ENCODE results near the gene TC2N.
"Not testable (repeated sequence)": the region's sequence is repeated elsewhere in the genome, so short reads cannot be mapped to it uniquely, and the experiment has no call there.

Gene TC2N

GRCh38 chr14:91882776-91883175 lies 15.4 kb upstream of the TC2N start:
- H3K36me3 ChIP-seq (ENCODE audit: insufficient read depth, low read length) = no peaks in the 10 kb centered on the region
- no peak overlapping the region for H3K9ac ChIP-seq (ENCODE audit: low read depth, low read length)
- H3K9me3 ChIP-seq (ENCODE audit: control insufficient read depth, insufficient read depth, low read length) = no peaks in the 10 kb centered on the region
- H3K4me1 ChIP-seq (ENCODE audit: insufficient read depth, low read length) = no peaks in the 10 kb centered on the region

- Histone ChIP-seq H3K4me1 (ENCODE audit: insufficient read depth, low read length) (no peaks in the 10 kb centered on the region), H3K9ac (ENCODE audit: low read depth, low read length) (no peak overlapping the region), H3K9me3 (ENCODE audit: control insufficient read depth, insufficient read depth, low read length) (no peaks in the 10 kb centered on the region), H3K36me3 (ENCODE audit: insufficient read depth, low read length) (no peaks in the 10 kb centered on the region)
Observed at GRCh38 chr14:91882369-91882768, 15.0 kb upstream of the TC2N start.

- Histone ChIP-seq H3K36me3 (ENCODE audit: insufficient read depth, low read length) (no peaks in the 10 kb centered on the region), H3K9me3 (ENCODE audit: control insufficient read depth, insufficient read depth, low read length) (no peaks in the 10 kb centered on the region), H3K9ac (ENCODE audit: low read depth, low read length) (no peak overlapping the region), H3K4me1 (ENCODE audit: insufficient read depth, low read length) (no peaks in the 10 kb centered on the region)
Observed at GRCh38 chr14:91879196-91879595, 11.9 kb upstream of the TC2N start.

GRCh38 chr14:91878274-91878673 lies 10.9 kb upstream of the TC2N start:
- Histone ChIP-seq H3K4me1 (ENCODE audit: insufficient read depth, low read length) (no peaks in the 10 kb centered on the region), H3K9ac (ENCODE audit: low read depth, low read length) (no peak overlapping the region), H3K36me3 (ENCODE audit: insufficient read depth, low read length) (no peaks in the 10 kb centered on the region), H3K9me3 (ENCODE audit: control insufficient read depth, insufficient read depth, low read length) (no peaks in the 10 kb centered on the region)

GRCh38 chr14:91877376-91877915 lies 10.1 kb upstream of the TC2N start:
- H3K9me3 ChIP-seq (ENCODE audit: control insufficient read depth, insufficient read depth, low read length) = no peaks in the 10 kb centered on the region
- H3K9ac ChIP-seq (ENCODE audit: low read depth, low read length) = no peak overlapping the region
- H3K36me3 ChIP-seq (ENCODE audit: insufficient read depth, low read length) = no peaks in the 10 kb centered on the region
- no peaks in the 10 kb centered on the region for H3K4me1 ChIP-seq (ENCODE audit: insufficient read depth, low read length)

GRCh38 chr14:91876492-91876891 lies 9.2 kb upstream of the TC2N start:
- no peaks in the 10 kb centered on the region for H3K4me1 ChIP-seq (ENCODE audit: insufficient read depth, low read length)
- H3K9me3 ChIP-seq (ENCODE audit: control insufficient read depth, insufficient read depth, low read length) = no peaks in the 10 kb centered on the region
- H3K36me3 ChIP-seq (ENCODE audit: insufficient read depth, low read length) = no peaks in the 10 kb centered on the region
- H3K9ac ChIP-seq (ENCODE audit: low read depth, low read length) = no peak overlapping the region

GRCh38 chr14:91875525-91876286 lies 8.4 kb upstream of the TC2N start:
- Histone ChIP-seq H3K9me3 (ENCODE audit: control insufficient read depth, insufficient read depth, low read length) (no peaks in the 10 kb centered on the region), H3K4me1 (ENCODE audit: insufficient read depth, low read length) (no peaks in the 10 kb centered on the region), H3K9ac (ENCODE audit: low read depth, low read length) (no peak overlapping the region), H3K36me3 (ENCODE audit: insufficient read depth, low read length) (no peaks in the 10 kb centered on the region)

GRCh38 chr14:91873471-91874415 lies 6.4 kb upstream of the TC2N start:
- Histone ChIP-seq H3K4me1 (ENCODE audit: insufficient read depth, low read length) (peaks cover 12% of the 10 kb centered on the region), H3K9me3 (ENCODE audit: control insufficient read depth, insufficient read depth, low read length) (no peaks in the 10 kb centered on the region), H3K9ac (ENCODE audit: low read depth, low read length) (no peak overlapping the region), H3K36me3 (ENCODE audit: insufficient read depth, low read length) (no peaks in the 10 kb centered on the region)

GRCh38 chr14:91872517-91873470 lies 5.5 kb upstream of the TC2N start:
- H3K36me3 ChIP-seq (ENCODE audit: insufficient read depth, low read length) = no peaks in the 10 kb centered on the region
- peaks cover 12% of the 10 kb centered on the region for H3K4me1 ChIP-seq (ENCODE audit: insufficient read depth, low read length)
- H3K9ac ChIP-seq (ENCODE audit: low read depth, low read length) = no peak overlapping the region
- H3K9me3 ChIP-seq (ENCODE audit: control insufficient read depth, insufficient read depth, low read length) = no peaks in the 10 kb centered on the region

GRCh38 chr14:91872011-91872501 lies 4.7 kb upstream of the TC2N start:
- no peaks in the 10 kb centered on the region for H3K36me3 ChIP-seq (ENCODE audit: insufficient read depth, low read length)
- H3K9ac ChIP-seq (ENCODE audit: low read depth, low read length) = no peak overlapping the region
- no peaks in the 10 kb centered on the region for H3K9me3 ChIP-seq (ENCODE audit: control insufficient read depth, insufficient read depth, low read length)
- peaks cover 12% of the 10 kb centered on the region for H3K4me1 ChIP-seq (ENCODE audit: insufficient read depth, low read length)

- not testable (repeated sequence) for H3K36me3 ChIP-seq (ENCODE audit: insufficient read depth, low read length); H3K9ac ChIP-seq (ENCODE audit: low read depth, low read length); H3K9me3 ChIP-seq (ENCODE audit: control insufficient read depth, insufficient read depth, low read length)
- H3K4me1 ChIP-seq (ENCODE audit: insufficient read depth, low read length) = peaks cover 12% of the 10 kb centered on the region
Observed at GRCh38 chr14:91871401-91871800, 4.1 kb upstream of the TC2N start.

GRCh38 chr14:91870890-91871289 lies 3.6 kb upstream of the TC2N start:
- no peaks in the 10 kb centered on the region for H3K9me3 ChIP-seq (ENCODE audit: control insufficient read depth, insufficient read depth, low read length)
- H3K36me3 ChIP-seq (ENCODE audit: insufficient read depth, low read length) = no peaks in the 10 kb centered on the region
- no peak overlapping the region for H3K9ac ChIP-seq (ENCODE audit: low read depth, low read length)
- peaks cover 12% of the 10 kb centered on the region for H3K4me1 ChIP-seq (ENCODE audit: insufficient read depth, low read length)

GRCh38 chr14:91870001-91870400 lies 2.7 kb upstream of the TC2N start:
- Histone ChIP-seq H3K9ac (ENCODE audit: low read depth, low read length) (no peak overlapping the region), H3K4me1 (ENCODE audit: insufficient read depth, low read length) (peaks cover 12% of the 10 kb centered on the region), H3K36me3 (ENCODE audit: insufficient read depth, low read length) (no peaks in the 10 kb centered on the region), H3K9me3 (ENCODE audit: control insufficient read depth, insufficient read depth, low read length) (no peaks in the 10 kb centered on the region)

- Histone ChIP-seq H3K36me3 (ENCODE audit: insufficient read depth, low read length) (no peaks in the 10 kb centered on the region), H3K9ac (ENCODE audit: low read depth, low read length) (no peak overlapping the region), H3K9me3 (ENCODE audit: control insufficient read depth, insufficient read depth, low read length) (no peaks in the 10 kb centered on the region), H3K4me1 (ENCODE audit: insufficient read depth, low read length) (peaks cover 12% of the 10 kb centered on the region)
Observed at GRCh38 chr14:91869556-91869955, 2.2 kb upstream of the TC2N start.

Measured in ES-I3 (cell line).